Thyroid gland (tissue), 4 donors: ENCODE data around the gene TBXAS1. TPM values are rescaled to one million over a fixed set of nuclear protein-coding genes. Genes with fewer than 3 reads are reported as not detected.

ENCODE experiments used
- DNase-seq, 2 donors: peaks; one replicate each; pipeline ENCODE4 v3.0.0-alpha.2; 2019
- H3K27ac ChIP-seq, 3 donors: fragments of 200-600 bp; sonication (generic); 1 replicate in 2 of 3; 2 replicates in 1 of 3; pipeline ENCODE4 v1.5.1; 2016 to 2019; ENCODE audit warnings: mild to moderate bottlenecking in 1 of 3, moderate library complexity in 1 of 3
- H3K27me3 ChIP-seq: fragments of 200-600 bp; sonication (generic); one replicate; pipeline ENCODE4 v1.5.1; 2019
- H3K36me3 ChIP-seq, 2 donors: fragments of 200-600 bp; sonication (generic); one replicate each; pipeline ENCODE4 v1.5.1; 2016 to 2019
- H3K4me1 ChIP-seq, 2 donors: fragments of 200-600 bp; sonication (generic); one replicate each; pipeline ENCODE4 v1.5.1; 2017 to 2019
- H3K4me3 ChIP-seq, 3 donors: fragments of 200-600 bp; sonication (generic); replicated peaks in 1 of 3; 1 replicate in 2 of 3; 2 replicates in 1 of 3; pipeline ENCODE4 v1.5.1; 2016; ENCODE audit warnings: mild to moderate bottlenecking in 1 of 3
- H3K9me3 ChIP-seq: fragments of 200-600 bp; sonication (generic); one replicate; pipeline ENCODE4 v1.5.1; 2017
- POLR2A ChIP-seq, 2 donors: fragments of 450-650 bp; IDR thresholded peaks; one replicate each; pipeline ENCODE4 v1.6.1; 2017; ENCODE audit warnings: antibody characterized with exemption in 2 of 2, mild to moderate bottlenecking in 2 of 2, moderate library complexity in 1 of 2
- WGBS, 2 donors: methylation state at CpG; one replicate each; pipeline ENCODE4 v1.1.5; 2017; 5-methylcytosine and 5-hydroxymethylcytosine counted together
- intact Hi-C: fragments of 100-400 bp; cut with DNase I; formaldehyde crosslinking; loops from one replicate; pipeline ENCODE4 v1.15.1; 2023
- total RNA-seq, 4 donors: library from RNA; depleted of rRNA; stranded (reverse); fragments of >200 nt; gene quantifications; one replicate each; pipeline ENCODE4 v1.2.3, GENCODE V29; 2016
- TF ChIP-seq, protein P1 (sequence below), 6 experiments: fragments of 200-600 bp in 3 of 6; fragments of 450-650 bp in 3 of 6; sonication (generic) in 3 of 6; IDR thresholded peaks; one replicate each; pipeline ENCODE4 v1.5.1; 2016 to 2019; ENCODE audit warnings: antibody characterized with exemption in 6 of 6, mild to moderate bottlenecking in 2 of 6, inconsistent platforms in 1 of 6, moderate library complexity in 1 of 6

Gene TBXAS1
- total RNA-seq, 4 donors from 2014 or later: 5.1 to 13.2 (median 8.7) TPM

DNA sequence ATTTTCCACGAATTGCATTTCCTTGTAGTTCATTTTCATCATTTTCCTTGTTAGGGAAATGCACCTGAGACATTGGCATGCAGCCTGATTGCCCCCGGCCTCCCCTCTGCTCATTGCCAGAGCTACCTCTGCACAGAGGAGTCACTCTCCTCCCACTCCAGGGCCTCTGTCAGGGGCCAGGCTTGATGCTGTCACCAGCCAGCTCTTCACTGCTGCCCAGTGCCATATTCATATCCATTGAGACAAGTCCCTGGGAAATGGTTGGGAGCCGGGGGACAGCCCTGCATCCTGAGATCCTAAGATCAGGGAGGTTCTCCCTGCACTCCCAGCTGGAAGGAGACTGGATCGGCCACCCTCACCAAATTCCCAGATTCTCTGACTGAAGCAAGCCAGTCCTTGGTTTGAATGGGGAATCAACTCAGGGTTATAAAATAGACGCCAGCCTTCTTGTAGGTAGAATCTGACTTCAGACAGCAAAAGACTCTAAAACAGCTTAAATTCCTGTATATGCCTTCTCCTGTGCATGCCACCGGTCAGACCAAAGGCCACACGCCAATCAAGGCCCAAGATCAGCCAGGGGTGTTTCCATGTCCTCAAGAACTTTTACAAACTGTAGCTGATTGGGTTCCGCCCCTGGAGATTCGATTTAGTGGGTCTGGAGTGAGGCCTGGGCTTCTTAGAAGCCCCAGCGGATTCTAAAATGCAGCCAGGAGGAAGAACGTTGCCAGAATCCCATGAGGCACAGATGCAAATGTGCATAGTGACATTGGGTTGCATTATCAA, 147.2 kb downstream of the TBXAS1 start:
- H3K36me3 ChIP-seq: no peaks in the 10 kb centered on the region
- no peak overlapping the region for H3K4me3 ChIP-seq
- H3K4me1 ChIP-seq: no peaks in the 10 kb centered on the region
- no peaks in the 10 kb centered on the region for H3K9me3 ChIP-seq
- no peak overlapping the region for H3K27ac ChIP-seq
- DNase-seq: no peak
- intact Hi-C loops: no loop called here
- TF ChIP-seq, protein P1, sequence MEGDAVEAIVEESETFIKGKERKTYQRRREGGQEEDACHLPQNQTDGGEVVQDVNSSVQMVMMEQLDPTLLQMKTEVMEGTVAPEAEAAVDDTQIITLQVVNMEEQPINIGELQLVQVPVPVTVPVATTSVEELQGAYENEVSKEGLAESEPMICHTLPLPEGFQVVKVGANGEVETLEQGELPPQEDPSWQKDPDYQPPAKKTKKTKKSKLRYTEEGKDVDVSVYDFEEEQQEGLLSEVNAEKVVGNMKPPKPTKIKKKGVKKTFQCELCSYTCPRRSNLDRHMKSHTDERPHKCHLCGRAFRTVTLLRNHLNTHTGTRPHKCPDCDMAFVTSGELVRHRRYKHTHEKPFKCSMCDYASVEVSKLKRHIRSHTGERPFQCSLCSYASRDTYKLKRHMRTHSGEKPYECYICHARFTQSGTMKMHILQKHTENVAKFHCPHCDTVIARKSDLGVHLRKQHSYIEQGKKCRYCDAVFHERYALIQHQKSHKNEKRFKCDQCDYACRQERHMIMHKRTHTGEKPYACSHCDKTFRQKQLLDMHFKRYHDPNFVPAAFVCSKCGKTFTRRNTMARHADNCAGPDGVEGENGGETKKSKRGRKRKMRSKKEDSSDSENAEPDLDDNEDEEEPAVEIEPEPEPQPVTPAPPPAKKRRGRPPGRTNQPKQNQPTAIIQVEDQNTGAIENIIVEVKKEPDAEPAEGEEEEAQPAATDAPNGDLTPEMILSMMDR (IDR thresholded peaks at IDR 0.05): no peak
- no peak for TF ChIP-seq POLR2A (IDR thresholded peaks at IDR 0.05)
- H3K27me3 ChIP-seq: no peaks in the 10 kb centered on the region
- WGBS, 2 donors: 88 to 90% methylated on average over 10 to 11 of the region's 11 CpGs

DNA sequence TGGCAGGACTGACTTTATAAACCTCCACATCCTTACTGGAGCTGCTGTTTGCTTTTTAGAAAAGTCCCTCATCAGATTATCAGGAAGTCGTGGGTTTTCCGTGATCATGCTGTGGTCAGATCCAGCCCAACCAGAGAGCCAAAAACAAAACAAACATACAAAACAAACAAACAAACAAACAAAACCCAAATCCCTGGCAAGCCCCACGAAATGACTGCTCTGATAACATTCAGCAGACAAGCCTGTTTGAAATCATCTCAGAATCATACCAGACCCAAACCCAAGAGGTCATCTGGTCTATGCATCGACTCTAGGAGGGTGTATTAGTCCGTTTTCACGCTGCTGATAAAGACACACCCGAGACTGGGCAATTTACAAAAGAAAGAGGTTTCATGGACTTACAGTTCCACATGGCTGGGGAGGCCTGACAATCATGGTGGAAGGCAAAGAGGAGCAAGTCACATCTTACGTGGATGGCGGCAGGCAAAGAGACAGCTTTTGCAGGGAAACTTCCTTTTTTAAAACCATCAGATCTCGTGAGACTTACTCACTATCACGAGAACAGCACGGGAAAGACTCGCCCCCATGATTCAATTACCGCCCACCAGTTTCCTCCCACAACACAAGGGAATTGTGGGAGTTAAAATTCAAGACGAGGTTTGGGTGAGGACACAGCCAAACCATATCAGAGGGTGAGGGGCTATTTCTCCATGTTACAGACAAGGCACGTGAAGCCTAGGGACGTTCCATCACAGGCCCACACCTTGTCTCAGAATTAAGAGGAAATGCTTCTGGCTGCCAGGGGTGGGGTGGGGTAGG, 148.0 kb downstream of the TBXAS1 start:
- no peak for DNase-seq
- Histone ChIP-seq H3K27me3 (no peaks in the 10 kb centered on the region), H3K9me3 (no peaks in the 10 kb centered on the region), H3K4me3 (no peak overlapping the region), H3K27ac (no peak overlapping the region), H3K4me1 (no peaks in the 10 kb centered on the region), H3K36me3 (no peaks in the 10 kb centered on the region)
- TF ChIP-seq, protein P1 (IDR thresholded peaks at IDR 0.05): no peak
- no peak for TF ChIP-seq POLR2A (IDR thresholded peaks at IDR 0.05)
- intact Hi-C loops: no loop called here
- 87 to 91% methylated on average over 17 of the region's 17 CpGs for WGBS, 2 donors

DNA sequence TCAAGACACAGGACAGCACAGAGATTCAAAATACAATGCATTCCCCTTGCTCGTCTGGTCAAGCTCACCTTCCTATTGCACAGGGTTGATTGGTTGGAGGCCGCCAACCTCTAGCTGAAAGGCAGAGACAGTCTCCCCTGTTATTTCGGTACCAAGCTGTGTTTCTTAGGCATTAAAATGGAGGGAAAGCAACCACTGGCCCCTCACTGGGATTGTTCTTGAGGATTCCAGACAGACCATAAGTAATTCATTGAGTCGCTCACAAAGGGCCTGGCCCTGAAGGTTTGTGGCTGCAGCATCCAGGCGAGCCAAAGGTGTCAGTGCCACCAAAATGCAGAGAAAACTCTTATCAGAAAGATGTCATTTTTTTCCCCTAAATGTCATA, 152.4 kb downstream of the TBXAS1 start:
- intact Hi-C loops: no loop called here

DNA sequence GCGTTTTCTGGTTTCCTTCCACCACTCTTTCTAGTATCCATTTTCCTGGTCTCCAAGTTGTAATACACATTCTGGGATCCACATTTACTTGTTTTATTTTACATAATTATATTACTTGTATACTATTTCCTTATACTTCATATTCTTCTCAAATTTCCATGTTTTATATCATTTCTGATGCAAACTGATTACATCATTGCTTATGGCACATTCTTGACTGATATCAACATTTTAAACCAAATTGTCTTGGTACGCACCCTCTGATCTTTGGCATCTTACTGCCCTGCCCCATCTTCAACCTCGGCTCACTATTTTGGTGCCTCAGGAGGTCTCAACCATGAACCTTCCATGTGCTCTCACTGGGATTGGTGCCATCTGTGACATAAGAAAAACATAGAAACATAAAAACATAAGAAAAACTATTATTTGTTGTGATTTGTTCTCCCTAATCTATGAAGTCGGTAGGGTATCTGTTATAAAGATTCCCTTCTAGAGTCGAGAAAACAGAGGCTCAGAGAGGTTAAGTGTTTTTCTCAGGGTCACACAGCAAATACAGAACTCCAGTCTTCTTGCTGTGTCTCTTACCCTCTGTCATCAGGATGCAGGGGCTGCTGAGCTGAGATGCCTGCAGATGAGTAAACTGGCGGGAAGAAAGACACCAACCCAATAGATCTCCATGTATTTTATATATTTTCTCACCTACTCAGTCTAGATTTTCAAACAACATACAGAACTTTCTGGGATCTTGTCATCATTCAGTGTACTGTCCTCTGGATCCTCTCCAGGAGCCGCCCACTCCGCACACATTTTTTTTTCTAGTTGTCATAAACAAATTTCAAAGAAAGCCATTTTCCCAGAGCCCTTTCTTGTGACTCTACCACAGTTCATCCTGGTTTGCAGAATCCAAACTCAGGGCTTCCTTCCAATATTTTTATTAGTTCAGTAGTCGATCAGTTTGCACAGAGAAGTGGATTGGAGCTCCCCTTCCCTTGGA, 154.2 kb downstream of the TBXAS1 start:
- Histone ChIP-seq H3K27me3 (no peaks in the 10 kb centered on the region), H3K4me3 (no peak overlapping the region), H3K4me1 (no peaks in the 10 kb centered on the region), H3K27ac (no peak overlapping the region), H3K9me3 (no peaks in the 10 kb centered on the region), H3K36me3 (no peaks in the 10 kb centered on the region)
- 79 to 81% methylated on average over 9 of the region's 9 CpGs for WGBS, 2 donors
- TF ChIP-seq, protein P1 (IDR thresholded peaks at IDR 0.05): no peak
- TF ChIP-seq POLR2A (IDR thresholded peaks at IDR 0.05): no peak
- no peak for DNase-seq
- intact Hi-C loops: no loop called here

More for the DNA sequence above, 152.4 kb downstream of the TBXAS1 start:
- Histone ChIP-seq H3K27me3 (no peaks in the 10 kb centered on the region), H3K9me3 (no peaks in the 10 kb centered on the region), H3K4me3 (no peak overlapping the region), H3K27ac (no peak overlapping the region), H3K36me3 (no peaks in the 10 kb centered on the region), H3K4me1 (no peaks in the 10 kb centered on the region)
- TF ChIP-seq, protein P1 (IDR thresholded peaks at IDR 0.05): no peak
- TF ChIP-seq POLR2A (IDR thresholded peaks at IDR 0.05): no peak
- WGBS, 2 donors: 95 to 96% methylated on average over 5 of the region's 5 CpGs
- DNase-seq: no peak
